K562 (cell line): ENCODE data around the gene TBC1D25. TPM values are rescaled to one million over a fixed set of nuclear protein-coding genes. Genes with fewer than 3 reads are reported as not detected.

ENCODE experiments used
- ASH1L ChIP-seq: fragments of 450-650 bp; IDR thresholded peaks from 2 replicates; pipeline ENCODE4 v1.6.1; 2018; ENCODE audit warnings: borderline replicate concordance, mild to moderate bottlenecking, low read depth; ENCODE audit not compliant: partially characterized antibody
- KAT8 ChIP-seq: fragments of 450-650 bp; IDR thresholded peaks from 2 replicates; pipeline ENCODE4 v1.6.1; 2016; ENCODE audit warnings: low read depth, mild to moderate bottlenecking
- MYBL2 ChIP-seq, 2 experiments: fragments of 450-650 bp in 1 of 2; sonication (generic) in 1 of 2; formaldehyde crosslinking in 1 of 2; IDR thresholded peaks; 2 replicates each; pipeline versions ENCODE4 v1.6.1 to v1.8.1; 2017 to 2022; ENCODE audit warnings: borderline replicate concordance in 1 of 2, inconsistent platforms in 1 of 2, low read depth in 1 of 2, mild to moderate bottlenecking in 1 of 2, missing genetic modification reagents in 1 of 2, moderate library complexity in 1 of 2
- SIN3B ChIP-seq: fragments of 450-650 bp; IDR thresholded peaks from 2 replicates; pipeline ENCODE4 v1.6.1; 2017; ENCODE audit warnings: low read depth, mild to moderate bottlenecking, moderate library complexity
- STAG1 ChIP-seq: sonication (generic); formaldehyde crosslinking; IDR thresholded peaks from 2 replicates; pipeline ENCODE4 v1.5.0; 2020; ENCODE audit warnings: missing genetic modification reagents, borderline replicate concordance
- TCF3 ChIP-seq: sonication (generic); formaldehyde crosslinking; IDR thresholded peaks from 2 replicates; pipeline ENCODE4 v1.4.0; 2020; ENCODE audit warnings: mild to moderate bottlenecking, missing genetic modification reagents
- polyA plus RNA-seq, 8 experiments: library from polyadenylated mRNA; depleted of rRNA in 4 of 8; stranded (reverse) in 5 of 8; unstranded in 3 of 8; fragments of >200 nt; fragmentation: Nextera tagmentation in 2 of 8; fragmentation: Illumina TruSeq in 1 of 8; extraction: Ambion mirVana in 2 of 8; extraction: Trizol in 1 of 8; gene quantifications; 2 replicates each; pipeline versions ENCODE4 v1.2.1 to v1.2.3, GENCODE V29; 2011 to 2014; ENCODE audit warnings: inconsistent platforms in 1 of 8, missing spikeins in 1 of 8
- total RNA-seq, 7 experiments: library from RNA; depleted of rRNA in 6 of 7; stranded (reverse); fragments of >200 nt in 6 of 7; fragmentation: Illumina TruSeq in 2 of 7; extraction: Trizol in 2 of 7; gene quantifications; 2 replicates each; pipeline versions ENCODE4 v1.2.1 to v1.2.3, GENCODE V29; 2011 to 2021; ENCODE audit warnings: low replicate concordance in 1 of 7
- TF ChIP-seq, protein P1 (sequence below), 2 experiments: fragments of 450-650 bp; IDR thresholded peaks; 2 replicates each; pipeline ENCODE4 v1.6.1; 2016; ENCODE audit warnings: mild to moderate bottlenecking in 2 of 2, borderline replicate concordance in 1 of 2, low read depth in 1 of 2, moderate library complexity in 1 of 2
- TF ChIP-seq, protein P2 (sequence below): sonication (generic); formaldehyde crosslinking; IDR thresholded peaks from 2 replicates; pipeline ENCODE4 v1.8.0; 2022; ENCODE audit warnings: mild to moderate bottlenecking, missing genetic modification reagents
- TF ChIP-seq, protein P3 (sequence below), 2 experiments: fragments of 450-650 bp in 1 of 2; IDR thresholded peaks; 2 replicates each; pipeline ENCODE4 v1.6.1; 2011 to 2017; ENCODE audit warnings: low read depth in 2 of 2, antibody characterized with exemption in 1 of 2, borderline replicate concordance in 1 of 2, low read length in 1 of 2, mild to moderate bottlenecking in 1 of 2, mixed read lengths in 1 of 2; ENCODE audit not compliant: control insufficient read depth in 1 of 2
- TF ChIP-seq, protein P4 (sequence below): fragments of 450-650 bp; formaldehyde crosslinking; IDR thresholded peaks from 2 replicates; pipeline ENCODE4 v1.4.0; 2022; ENCODE audit warnings: missing genetic modification characterization

The TBC1D25 gene
- total and polyA plus RNA-seq, 9 of the 15 experiments (the other 6 are each of a cell fraction or from before 2014, with no cell fraction given): 0.62 to 10.6 (median 3.9) TPM

DNA sequence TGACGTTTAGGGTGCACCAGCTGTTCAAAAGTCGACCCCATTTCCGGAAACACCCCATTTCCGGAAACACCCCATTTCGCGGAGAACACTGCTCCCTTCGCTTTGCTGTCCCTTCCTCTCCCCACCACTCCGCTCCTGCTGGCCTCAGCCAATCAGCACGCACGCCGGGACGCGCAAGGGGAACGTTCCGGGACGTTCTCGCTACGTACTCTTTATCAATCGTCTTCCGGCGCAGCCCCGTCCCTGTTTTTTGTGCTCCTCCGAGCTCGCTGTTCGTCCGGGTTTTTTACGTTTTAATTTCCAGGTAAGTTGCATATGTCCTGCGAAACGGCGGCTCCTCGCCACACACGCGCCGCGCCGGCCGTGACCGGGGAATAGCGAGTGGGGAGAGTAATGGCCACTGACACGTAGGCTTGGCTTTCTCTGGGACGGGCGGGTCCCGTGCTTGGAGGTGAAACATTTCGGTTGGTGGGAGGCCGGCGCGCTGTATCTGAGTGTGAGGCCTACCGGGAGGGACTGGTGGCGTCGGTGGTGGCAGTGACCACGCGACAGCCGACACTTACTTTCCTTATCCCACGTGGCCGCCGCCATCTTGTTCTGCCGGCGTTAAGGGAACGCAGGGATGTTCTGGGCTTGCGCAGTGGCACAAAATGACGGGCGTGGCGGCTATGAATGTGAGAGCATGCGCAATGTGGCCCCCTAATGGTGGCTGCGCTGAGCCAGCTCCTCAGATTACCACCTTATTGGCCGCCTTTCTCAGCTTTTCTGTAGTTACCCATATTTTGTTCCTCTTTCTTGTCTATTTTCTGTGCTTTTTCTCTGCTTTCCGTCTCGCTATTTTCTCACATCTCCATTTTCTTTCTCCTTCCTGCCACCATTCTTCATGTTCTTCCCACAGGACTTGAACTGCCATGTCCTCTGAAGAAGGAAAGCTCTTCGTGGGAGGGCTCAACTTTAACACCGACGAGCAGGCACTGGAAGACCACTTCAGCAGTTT is 35.1 kb downstream of the TBC1D25 start, which contains the start of gene RBM3 (continued):
- TF ChIP-seq, protein P1, sequence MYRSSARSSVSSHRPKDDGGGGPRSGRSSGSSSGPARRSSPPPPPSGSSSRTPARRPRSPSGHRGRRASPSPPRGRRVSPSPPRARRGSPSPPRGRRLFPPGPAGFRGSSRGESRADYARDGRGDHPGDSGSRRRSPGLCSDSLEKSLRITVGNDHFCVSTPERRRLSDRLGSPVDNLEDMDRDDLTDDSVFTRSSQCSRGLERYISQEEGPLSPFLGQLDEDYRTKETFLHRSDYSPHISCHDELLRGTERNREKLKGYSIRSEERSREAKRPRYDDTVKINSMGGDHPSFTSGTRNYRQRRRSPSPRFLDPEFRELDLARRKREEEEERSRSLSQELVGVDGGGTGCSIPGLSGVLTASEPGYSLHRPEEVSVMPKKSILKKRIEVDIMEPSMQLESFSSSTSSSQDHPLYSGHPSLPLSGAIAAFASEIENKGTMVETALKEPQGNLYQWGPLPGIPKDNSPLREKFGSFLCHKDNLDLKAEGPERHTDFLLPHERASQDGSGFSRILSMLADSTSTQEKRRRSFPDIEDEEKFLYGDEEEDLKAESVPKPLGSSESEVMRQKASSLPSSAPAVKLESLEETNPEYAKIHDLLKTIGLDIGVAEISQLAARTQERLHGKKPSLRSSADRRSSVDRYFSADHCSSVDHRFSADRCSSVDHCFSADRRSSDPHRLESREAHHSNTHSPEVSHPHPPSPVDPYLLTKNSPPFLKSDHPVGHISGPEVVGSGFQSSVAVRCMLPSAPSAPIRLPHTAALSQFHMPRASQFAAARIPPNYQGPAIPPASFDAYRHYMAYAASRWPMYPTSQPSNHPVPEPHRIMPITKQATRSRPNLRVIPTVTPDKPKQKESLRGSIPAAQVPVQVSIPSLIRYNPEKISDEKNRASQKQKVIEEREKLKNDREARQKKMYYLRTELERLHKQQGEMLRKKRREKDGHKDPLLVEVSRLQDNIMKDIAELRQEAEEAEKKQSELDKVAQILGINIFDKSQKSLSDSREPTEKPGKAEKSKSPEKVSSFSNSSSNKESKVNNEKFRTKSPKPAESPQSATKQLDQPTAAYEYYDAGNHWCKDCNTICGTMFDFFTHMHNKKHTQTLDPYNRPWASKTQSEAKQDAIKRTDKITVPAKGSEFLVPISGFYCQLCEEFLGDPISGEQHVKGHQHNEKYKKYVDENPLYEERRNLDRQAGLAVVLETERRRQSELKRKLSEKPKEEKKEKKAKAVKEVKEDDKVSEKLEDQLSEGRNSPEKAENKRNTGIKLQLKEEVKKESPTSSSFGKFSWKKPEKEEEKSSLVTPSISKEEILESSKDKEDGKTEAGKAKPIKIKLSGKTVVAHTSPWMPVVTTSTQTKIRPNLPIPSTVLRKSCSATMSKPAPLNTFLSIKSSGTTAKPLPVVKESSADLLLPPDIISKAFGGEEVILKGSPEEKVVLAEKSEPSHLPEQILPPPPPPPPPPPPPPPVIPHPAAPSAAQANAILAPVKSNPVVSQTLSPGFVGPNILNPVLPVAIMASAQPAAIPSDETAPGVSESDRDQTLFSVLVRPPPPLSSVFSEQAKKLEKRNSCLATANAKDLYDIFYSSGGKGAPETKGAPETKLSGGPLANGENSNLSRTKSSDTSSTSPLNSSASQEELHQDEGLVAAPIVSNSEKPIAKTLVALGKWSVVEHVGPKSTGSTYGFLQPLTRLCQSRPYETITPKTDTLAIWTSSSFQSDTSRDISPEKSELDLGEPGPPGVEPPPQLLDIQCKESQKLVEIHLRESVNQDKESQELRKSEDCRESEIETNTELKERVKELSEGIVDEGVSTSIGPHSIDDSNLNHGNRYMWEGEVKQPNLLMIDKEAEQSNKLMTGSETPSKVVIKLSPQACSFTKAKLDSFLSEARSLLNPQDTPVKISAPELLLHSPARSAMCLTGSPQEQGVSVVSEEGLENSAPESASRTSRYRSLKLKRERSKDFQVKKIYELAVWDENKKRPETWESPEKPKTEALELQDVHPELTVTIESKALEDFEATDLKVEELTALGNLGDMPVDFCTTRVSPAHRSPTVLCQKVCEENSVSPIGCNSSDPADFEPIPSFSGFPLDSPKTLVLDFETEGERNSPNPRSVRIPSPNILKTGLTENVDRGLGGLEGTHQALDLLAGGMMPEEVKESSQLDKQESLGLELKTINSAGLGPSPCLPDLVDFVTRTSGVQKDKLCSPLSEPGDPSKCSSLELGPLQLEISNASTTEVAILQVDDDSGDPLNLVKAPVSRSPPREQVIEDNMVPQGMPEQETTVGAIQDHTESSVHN (IDR thresholded peaks at IDR 0.05; ENCODE audit: borderline replicate concordance in 1 of 2, low read depth in 1 of 2): no peak
- TF ChIP-seq MYBL2 (IDR thresholded peaks at IDR 0.05; ENCODE audit: low read depth): no peak
- no peak for TF ChIP-seq MYBL2 (CRISPR knock-in tag; IDR thresholded peaks at IDR 0.05; ENCODE audit: borderline replicate concordance)
- no peak for TF ChIP-seq TCF3 (CRISPR knock-in tag)
- TF ChIP-seq, protein P2, sequence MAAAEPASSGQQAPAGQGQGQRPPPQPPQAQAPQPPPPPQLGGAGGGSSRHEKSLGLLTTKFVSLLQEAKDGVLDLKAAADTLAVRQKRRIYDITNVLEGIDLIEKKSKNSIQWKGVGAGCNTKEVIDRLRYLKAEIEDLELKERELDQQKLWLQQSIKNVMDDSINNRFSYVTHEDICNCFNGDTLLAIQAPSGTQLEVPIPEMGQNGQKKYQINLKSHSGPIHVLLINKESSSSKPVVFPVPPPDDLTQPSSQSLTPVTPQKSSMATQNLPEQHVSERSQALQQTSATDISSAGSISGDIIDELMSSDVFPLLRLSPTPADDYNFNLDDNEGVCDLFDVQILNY (CRISPR knock-in tag): no peak
- 0 out of 2 replicates have a peak, but pooled peaks have one; percentile 64 for TF ChIP-seq KAT8
- TF ChIP-seq, protein P3, sequence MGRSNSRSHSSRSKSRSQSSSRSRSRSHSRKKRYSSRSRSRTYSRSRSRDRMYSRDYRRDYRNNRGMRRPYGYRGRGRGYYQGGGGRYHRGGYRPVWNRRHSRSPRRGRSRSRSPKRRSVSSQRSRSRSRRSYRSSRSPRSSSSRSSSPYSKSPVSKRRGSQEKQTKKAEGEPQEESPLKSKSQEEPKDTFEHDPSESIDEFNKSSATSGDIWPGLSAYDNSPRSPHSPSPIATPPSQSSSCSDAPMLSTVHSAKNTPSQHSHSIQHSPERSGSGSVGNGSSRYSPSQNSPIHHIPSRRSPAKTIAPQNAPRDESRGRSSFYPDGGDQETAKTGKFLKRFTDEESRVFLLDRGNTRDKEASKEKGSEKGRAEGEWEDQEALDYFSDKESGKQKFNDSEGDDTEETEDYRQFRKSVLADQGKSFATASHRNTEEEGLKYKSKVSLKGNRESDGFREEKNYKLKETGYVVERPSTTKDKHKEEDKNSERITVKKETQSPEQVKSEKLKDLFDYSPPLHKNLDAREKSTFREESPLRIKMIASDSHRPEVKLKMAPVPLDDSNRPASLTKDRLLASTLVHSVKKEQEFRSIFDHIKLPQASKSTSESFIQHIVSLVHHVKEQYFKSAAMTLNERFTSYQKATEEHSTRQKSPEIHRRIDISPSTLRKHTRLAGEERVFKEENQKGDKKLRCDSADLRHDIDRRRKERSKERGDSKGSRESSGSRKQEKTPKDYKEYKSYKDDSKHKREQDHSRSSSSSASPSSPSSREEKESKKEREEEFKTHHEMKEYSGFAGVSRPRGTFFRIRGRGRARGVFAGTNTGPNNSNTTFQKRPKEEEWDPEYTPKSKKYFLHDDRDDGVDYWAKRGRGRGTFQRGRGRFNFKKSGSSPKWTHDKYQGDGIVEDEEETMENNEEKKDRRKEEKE (IDR thresholded peaks at IDR 0.05; ENCODE audit: borderline replicate concordance in 1 of 2, control insufficient read depth in 1 of 2, low read depth in 2 of 2, low read length in 1 of 2): 0 out of 4 replicates have a peak, but pooled peaks of 1 of the 2 experiments have one; percentile 80
- TF ChIP-seq STAG1 (CRISPR knock-in tag): no peak
- TF ChIP-seq ASH1L: peak; percentile 78
- TF ChIP-seq SIN3B: peak; percentile 41; the same call in 1 of the 2 replicates
- TF ChIP-seq, protein P4, sequence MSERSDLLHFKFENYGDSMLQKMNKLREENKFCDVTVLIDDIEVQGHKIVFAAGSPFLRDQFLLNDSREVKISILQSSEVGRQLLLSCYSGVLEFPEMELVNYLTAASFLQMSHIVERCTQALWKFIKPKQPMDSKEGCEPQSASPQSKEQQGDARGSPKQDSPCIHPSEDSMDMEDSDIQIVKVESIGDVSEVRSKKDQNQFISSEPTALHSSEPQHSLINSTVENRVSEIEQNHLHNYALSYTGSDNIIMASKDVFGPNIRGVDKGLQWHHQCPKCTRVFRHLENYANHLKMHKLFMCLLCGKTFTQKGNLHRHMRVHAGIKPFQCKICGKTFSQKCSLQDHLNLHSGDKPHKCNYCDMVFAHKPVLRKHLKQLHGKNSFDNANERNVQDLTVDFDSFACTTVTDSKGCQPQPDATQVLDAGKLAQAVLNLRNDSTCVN (CRISPR knock-in tag): no peak; the same call in 1 of the 2 replicates
